Fibroblast of pulmonary artery (primary cell): ENCODE results near the gene TIMM10B.

ENCODE experiments used
- DNase-seq: peaks from one replicate; pipeline ENCODE4 v3.0.0-alpha.2; 2010; ENCODE audit warnings: low read depth
- H3K4me3 ChIP-seq: replicated peaks from 2 replicates; pipeline ENCODE4 v1.5.1; 2011; ENCODE audit warnings: low read depth, mild to moderate bottlenecking, control low read depth, low read length, moderate library complexity
- TF ChIP-seq, protein P1 (sequence below): IDR thresholded peaks from 2 replicates; pipeline ENCODE4 v1.5.1; 2011; ENCODE audit warnings: mild to moderate bottlenecking, control low read depth, low read length, inconsistent platforms; ENCODE audit errors: missing control alignments

TIMM10B gene

GRCh38 chr11:6472934-6473333 is 8.4 kb upstream of the TIMM10B start:
- H3K4me3 ChIP-seq, result peak overlapping the region; percentile 87
- no peak for DNase-seq
- TF ChIP-seq, protein P1, sequence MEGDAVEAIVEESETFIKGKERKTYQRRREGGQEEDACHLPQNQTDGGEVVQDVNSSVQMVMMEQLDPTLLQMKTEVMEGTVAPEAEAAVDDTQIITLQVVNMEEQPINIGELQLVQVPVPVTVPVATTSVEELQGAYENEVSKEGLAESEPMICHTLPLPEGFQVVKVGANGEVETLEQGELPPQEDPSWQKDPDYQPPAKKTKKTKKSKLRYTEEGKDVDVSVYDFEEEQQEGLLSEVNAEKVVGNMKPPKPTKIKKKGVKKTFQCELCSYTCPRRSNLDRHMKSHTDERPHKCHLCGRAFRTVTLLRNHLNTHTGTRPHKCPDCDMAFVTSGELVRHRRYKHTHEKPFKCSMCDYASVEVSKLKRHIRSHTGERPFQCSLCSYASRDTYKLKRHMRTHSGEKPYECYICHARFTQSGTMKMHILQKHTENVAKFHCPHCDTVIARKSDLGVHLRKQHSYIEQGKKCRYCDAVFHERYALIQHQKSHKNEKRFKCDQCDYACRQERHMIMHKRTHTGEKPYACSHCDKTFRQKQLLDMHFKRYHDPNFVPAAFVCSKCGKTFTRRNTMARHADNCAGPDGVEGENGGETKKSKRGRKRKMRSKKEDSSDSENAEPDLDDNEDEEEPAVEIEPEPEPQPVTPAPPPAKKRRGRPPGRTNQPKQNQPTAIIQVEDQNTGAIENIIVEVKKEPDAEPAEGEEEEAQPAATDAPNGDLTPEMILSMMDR, result no peak

DNA sequence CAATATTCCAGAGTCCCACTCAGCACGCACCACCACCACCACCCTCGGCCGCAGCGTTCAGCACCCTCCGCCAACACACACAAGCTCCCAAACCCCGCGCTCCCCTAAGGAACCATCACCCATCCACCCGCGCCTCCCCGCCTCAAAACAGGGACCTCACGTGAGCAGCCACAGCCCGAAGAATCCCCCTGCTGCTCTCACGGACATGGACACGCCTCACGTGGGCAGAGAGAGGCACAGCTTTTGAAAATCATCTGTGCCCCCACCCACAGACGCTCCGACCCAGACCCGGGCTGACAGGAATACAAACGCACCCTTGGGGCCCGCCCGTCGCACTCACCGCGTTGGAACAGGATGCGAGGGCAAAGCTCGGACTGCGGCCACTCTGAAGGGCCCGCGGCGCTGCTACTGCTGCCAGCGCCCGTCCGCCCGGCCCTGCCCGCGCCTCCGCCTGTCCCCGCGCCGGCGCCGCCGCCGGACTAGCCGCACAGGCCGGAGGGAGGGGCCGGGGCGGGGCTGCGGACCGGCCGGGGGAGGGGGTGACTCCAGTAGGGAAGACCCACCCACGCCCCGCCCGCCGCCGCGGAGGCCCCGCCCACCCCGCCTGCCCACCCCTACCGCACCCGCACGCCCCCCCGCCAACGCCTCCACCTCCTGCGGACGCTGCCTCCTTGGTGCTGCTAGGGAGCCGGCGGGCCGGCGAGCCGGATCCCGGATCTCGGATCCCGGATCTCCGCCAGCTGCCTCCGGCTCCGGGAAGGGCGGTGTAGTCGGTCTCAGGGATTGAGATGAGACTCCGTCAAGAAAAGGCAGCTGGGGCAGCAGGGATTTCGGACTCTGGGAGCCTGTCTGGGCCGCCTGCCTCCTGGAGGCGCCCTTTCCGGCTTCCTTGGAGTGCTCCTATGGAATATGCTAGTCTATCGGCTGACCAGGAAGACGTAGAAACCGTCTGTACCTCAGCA is 7.6 kb upstream of the TIMM10B start, which contains the start of gene TRIM3:
Gene TRIM3 (minus strand): TSS at position 491 of the 962 bp plus-strand sequence. CDS start 8,246 bp downstream, outside the sequence.
- DNase-seq, result peak; percentile 86
- peak within 1 kb of the TSS; percentile 87 for H3K4me3 ChIP-seq
- TF ChIP-seq, protein P1, result peak; percentile 42

DNA sequence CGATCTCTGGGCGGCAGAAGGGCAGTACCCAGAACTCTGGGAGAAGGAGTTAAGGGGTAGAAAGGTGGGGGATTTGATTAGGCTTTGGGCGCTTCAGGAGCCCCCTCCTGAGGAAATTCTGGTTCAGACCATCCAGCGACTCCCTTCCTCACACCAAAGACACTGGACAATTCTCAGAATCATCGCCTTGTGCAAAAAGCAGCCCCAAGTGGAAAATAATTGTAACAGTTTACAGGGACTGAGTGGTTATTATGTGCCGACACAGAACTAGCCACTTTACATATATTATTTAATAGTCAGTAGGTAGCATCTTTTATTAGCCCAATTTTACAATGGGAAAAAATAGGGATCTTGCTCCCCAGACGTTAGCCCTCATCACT is 6.9 kb upstream of the TIMM10B start:
- no peak for DNase-seq
- TF ChIP-seq, protein P1, result no peak
- H3K4me3 ChIP-seq, result peak overlapping the region; percentile 70

GRCh38 chr11:6474806-6475500 is 6.3 kb upstream of the TIMM10B start:
- H3K4me3 ChIP-seq, result no peak overlapping the region
- TF ChIP-seq, protein P1, result no peak
- DNase-seq, result no peak

GRCh38 chr11:6475936-6476335 is 5.4 kb upstream of the TIMM10B start:
- TF ChIP-seq, protein P1, result no peak
- DNase-seq, result no peak
- no peak overlapping the region for H3K4me3 ChIP-seq

DNA sequence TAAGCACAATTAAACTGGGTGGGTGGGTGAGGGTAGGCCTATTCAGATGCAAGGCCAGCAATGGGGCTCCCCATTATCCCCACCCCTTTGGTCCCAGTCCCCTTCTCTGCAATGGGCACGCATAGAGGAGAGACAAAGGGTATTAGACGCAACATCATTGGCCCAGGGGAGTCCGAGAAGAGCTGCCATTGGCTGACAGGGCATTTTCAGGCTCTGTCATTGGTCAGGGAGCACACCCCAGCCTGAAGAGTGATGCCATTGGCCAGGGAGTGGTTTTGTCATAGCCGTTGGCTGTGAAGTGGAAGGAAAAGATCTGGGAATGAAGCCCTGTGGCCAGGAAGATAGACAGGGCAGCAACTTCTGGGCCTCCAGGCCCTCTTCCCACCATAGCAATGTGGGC is 4.7 kb upstream of the TIMM10B start:
- DNase-seq, result no peak
- no peak overlapping the region for H3K4me3 ChIP-seq
- TF ChIP-seq, protein P1, result no peak
